Tibial nerve (tissue), 4 donors: ENCODE data around the gene CCDC148.

Experiments
- CTCF ChIP-seq, 5 experiments: fragments of 200-600 bp in 3 of 5; fragments of 450-650 bp in 2 of 5; sonication (generic) in 3 of 5; IDR thresholded peaks; one replicate each; pipeline ENCODE4 v1.5.1; 2016 to 2019; ENCODE audit warnings: antibody characterized with exemption in 5 of 5, mild to moderate bottlenecking in 3 of 5, moderate library complexity in 2 of 5
- EP300 ChIP-seq, 2 donors: sonication (generic); formaldehyde crosslinking; IDR thresholded peaks; one replicate each; pipeline ENCODE4 v1.6.1; 2017; ENCODE audit warnings: antibody characterized with exemption in 2 of 2, mild to moderate bottlenecking in 1 of 2
- POLR2A ChIP-seq, 2 donors: fragments of 450-650 bp; IDR thresholded peaks; one replicate each; pipeline ENCODE4 v1.6.1; 2017; ENCODE audit warnings: antibody characterized with exemption in 2 of 2, mild to moderate bottlenecking in 2 of 2, moderate library complexity in 2 of 2

- TF ChIP-seq CTCF (IDR thresholded peaks at IDR 0.05): no peak
- TF ChIP-seq POLR2A (IDR thresholded peaks at IDR 0.05): no peak
- TF ChIP-seq EP300 (IDR thresholded peaks at IDR 0.05): no peak
These were observed 42.2 kb upstream of the CCDC148 start for GRCh38 chr2:158498749-158499136.
